C4-2B (cell line): ENCODE measurements around the gene SF3A1.

Experiments used
- CTCF ChIP-seq: fragments of 450-650 bp; conservative IDR thresholded peaks from 2 replicates; pipeline ENCODE4 v1.5.1; 2017; ENCODE audit warnings: mild to moderate bottlenecking
- ZFX ChIP-seq: fragments of 450-650 bp; IDR thresholded peaks from 2 replicates; pipeline ENCODE4 v1.6.1; 2017

- no peak for TF ChIP-seq CTCF
- TF ChIP-seq ZFX = no peak
These were observed 15.3 kb upstream of the SF3A1 start for GRCh38 chr22:30371981-30372380.
